ENCODE results near the gene CUL4A.
A peak's percentile ranks its signal among the peaks of the same experiment; 100 is the strongest.
"Not testable (repeated sequence)": the region's sequence is repeated elsewhere in the genome, so short reads cannot be mapped to it uniquely, and the experiment has no call there.

Gene CUL4A

DNA sequence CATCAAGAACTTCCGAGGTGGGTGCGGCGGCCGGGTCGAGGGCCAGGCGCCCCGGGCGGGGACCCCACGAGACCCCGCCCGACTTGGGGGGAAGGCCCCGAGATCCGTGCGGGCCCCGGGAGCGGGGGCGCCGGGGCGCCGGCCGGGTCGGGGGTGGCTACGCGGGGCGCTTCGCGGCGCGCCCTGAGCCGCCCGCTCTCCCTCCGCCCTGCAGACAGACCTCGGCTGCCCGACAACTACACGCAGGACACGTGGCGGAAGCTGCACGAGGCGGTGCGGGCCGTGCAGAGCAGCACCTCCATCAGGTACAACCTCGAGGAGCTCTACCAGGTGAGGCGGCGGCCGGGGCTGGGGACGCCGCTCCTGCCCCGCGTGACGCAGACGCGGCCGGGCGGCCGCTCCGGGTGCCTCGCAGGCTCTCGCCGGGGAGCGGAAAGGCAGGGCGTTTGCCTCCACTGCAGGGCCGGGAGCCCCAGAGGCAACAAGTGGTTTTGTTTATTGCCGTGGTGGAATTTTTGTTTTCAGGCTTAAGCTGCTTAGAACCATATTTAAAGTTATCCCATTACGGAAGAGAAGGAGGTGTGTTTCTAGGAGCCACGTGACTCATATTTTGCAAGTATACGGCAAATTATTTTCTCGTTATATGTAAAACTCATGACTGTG is 477 bp downstream of the CUL4A start:
- DNase-seq: peak; percentile 43

DNA sequence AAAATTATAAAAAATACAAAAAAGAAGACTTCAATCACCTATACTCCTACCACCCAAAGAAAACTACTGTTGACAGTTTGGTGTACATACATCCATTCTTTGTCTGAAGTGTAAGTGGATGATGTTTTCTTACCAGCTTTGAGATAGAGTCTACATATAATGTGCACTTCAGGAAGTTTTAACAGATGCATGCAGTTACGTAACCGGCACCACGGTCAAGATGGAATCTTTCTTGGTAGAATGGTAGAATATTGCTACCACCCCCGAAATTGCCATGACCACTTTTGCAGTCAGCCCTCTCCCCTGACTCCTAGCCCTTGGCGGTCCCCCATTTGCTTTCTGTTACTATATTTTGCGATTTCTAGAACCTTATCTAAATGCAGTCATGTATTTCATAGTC is 1.4 kb downstream of the CUL4A start:
- no peak for DNase-seq

GRCh38 chr13:113211774-113212173 is 2.4 kb downstream of the CUL4A start:
- no peak for DNase-seq

GRCh38 chr13:113216254-113217048 is 7.0 kb downstream of the CUL4A start:
- peak; percentile 100 for DNase-seq

DNA sequence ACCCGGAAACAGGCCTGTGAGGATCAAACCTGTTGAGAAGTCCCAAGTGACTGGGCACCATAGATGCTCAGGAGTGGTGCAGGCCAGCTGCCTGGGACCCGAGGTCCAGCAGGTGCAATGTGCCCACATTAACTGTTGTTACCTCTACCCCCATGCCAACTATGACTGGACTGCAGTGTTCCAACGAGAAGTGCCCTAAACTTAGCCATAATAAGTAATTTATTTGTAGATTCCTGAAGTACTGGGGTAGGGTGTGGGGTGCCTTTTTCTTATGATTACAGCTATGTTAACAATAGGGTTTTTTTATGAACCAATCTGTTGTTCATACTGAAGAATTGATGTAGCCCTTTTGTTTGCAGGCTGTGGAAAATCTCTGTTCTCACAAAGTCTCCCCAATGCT is 9.2 kb downstream of the CUL4A start:
- DNase-seq: no peak

DNA sequence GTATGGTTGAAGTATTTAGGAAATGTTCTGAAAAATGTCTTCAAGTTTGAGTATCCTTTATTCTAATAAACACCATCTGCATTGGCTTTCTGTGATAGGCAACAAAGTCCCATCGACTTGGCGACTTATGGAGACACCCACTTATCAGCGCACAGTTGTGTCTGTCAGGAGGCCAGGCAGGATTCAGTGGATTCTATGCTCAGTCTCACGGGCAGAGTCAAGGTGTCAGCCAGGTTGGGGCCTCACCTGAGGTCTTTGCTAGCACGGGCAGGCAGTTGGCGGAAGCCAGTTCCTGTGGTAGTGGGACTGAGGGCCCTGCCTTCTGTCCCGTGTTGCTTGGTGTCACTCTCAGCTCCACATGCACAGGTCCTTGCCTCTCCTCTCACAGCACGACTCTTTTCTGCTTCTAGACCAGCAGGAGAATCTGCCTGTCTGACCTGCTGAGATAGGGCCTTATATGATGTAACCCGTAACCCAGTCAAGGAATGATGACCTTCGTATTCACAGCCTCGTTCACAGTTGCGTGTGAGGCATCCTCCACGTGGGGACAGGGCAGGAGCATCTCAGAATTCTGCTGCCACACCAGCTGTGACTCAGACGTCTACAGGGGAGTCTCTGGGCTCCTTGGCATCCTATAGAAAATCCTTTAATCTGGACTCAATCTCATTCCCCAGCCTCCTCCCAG is 10.0 kb downstream of the CUL4A start:
- no peak for DNase-seq

DNA sequence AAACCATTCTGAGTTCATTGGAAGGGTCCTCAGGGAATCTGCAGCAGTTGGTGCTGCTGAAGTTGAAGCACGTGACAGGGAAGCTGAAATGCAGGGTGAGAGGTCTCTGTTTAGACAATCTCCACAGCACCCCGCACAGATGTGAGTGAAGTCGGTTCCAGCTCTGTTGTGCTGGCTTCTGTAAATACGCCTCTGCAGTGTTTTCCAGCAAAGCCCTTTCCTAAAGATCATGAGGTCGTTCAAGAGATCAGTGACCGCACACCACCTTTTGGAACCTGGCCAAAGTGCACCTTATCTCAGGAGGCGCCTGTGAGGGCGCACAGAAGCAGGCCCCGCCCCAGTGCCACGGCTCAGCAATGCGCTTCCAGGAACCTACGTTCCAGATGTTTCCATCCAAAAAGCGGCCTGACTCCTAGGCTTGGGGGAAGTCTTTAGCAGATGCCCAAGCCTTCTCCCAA is 10.8 kb downstream of the CUL4A start:
- peak; percentile 68 for DNase-seq

DNA sequence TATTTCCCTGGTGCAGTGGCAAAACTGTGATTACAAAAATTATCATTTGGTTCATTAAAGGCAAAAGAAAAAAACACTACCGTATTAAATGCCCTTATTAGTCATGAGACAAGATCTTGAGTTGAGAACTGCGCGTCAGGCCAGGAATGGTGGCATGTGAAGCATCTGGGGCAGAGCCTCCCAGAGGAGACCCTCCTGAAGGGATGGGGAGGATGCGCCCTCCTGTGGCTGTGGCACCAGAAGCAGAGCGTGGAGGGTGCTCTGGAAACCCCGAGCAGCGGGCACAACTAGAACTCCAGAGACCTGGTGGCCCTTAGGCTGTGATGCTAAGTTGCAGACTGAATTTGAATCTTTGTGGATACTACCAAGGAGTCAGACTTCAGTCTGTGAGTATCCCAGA is 11.5 kb downstream of the CUL4A start:
- DNase-seq: no peak

DNA sequence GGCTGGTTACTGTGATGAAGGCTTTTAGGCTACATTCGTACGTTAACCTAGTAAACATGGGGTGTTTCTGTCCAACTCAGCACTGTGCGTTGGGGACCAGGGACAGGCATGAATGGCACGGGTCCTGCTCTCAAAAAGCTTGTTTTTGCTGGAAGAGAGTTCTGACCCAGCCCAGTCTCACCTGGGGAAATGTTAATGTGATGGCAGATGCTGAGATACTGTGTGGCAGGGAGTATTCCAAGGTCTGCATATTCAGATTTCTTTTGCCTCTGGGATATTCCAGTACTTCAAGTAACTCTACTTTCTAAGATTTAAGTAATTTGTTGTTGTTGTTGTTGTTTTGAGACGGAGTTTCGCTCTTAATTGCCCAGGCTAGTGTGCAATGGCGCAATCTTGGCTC is 13.7 kb downstream of the CUL4A start:
- no peak for DNase-seq

DNA sequence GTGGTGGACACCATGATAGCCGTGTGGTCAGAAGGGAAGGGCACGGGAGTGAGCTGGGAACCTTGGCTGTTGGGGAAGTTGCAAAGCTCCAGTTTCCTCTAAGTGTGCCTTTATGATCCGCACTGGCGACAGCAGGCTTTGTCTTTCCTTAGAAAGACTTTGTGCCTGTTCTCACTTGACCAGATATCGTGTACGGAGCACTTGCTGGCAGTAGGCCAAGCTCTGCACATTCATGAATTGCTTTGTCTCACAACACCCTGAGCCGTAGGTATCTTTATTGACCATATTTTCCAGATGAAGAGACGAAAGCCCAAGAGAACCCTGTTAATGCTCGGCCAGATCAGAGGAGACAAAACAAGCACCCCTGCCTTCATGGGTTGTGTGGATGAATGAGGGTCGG is 15.1 kb downstream of the CUL4A start:
- DNase-seq: peak; percentile 42

DNA sequence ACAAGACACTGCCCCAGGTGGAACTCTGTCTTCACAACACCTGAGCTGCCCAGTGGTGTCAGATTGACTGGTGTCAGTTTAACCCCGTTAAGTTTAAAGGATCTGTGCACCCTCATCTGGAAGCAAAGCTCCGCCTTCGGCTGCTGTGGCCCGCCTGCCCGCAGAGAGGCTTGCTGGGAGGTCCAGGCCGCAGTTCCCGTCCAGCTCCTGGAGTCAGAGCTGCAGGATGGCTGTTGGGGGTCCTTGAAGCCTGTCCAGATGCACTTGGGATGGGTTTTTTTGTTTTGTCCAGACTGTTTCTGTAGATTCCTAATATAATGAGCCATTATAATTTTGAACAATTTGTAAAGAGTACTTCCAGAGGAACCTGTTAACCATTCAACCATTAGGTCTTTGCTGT is 16.1 kb downstream of the CUL4A start:
- DNase-seq: no peak

DNA sequence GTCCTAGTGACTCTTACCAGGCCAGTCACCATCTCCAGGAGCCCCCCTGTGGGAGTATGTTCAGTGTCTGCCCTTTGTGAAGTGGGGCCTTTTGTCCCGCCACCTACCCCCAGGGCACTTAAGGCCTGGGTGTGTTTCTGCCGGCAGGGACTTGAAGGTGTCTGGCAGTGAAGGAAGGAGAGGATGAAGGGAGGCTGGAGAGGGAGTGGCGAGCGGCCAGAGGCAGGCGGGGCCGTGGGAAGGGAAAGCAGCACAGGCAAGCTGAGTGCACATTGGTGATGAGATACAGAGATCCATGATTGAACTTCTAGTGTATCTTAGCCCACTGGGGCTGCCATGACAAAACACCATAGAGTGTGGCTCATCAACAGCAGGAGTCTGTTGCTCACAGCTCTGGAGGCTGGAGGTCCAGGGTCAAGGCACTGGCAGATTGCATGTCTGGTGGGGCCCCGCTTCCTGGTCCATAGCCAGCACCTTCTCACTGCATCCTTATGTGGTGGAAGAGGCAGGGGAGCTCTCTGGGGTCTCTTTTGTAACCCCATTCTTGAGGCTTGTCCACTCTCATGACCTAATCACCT is 17.5 kb downstream of the CUL4A start:
- no peak for DNase-seq

- no peak for DNase-seq
Observed at GRCh38 chr13:113229161-113229560, 19.7 kb downstream of the CUL4A start.

GRCh38 chr13:113229791-113230190 is 20.4 kb downstream of the CUL4A start:
- DNase-seq: no peak

DNA sequence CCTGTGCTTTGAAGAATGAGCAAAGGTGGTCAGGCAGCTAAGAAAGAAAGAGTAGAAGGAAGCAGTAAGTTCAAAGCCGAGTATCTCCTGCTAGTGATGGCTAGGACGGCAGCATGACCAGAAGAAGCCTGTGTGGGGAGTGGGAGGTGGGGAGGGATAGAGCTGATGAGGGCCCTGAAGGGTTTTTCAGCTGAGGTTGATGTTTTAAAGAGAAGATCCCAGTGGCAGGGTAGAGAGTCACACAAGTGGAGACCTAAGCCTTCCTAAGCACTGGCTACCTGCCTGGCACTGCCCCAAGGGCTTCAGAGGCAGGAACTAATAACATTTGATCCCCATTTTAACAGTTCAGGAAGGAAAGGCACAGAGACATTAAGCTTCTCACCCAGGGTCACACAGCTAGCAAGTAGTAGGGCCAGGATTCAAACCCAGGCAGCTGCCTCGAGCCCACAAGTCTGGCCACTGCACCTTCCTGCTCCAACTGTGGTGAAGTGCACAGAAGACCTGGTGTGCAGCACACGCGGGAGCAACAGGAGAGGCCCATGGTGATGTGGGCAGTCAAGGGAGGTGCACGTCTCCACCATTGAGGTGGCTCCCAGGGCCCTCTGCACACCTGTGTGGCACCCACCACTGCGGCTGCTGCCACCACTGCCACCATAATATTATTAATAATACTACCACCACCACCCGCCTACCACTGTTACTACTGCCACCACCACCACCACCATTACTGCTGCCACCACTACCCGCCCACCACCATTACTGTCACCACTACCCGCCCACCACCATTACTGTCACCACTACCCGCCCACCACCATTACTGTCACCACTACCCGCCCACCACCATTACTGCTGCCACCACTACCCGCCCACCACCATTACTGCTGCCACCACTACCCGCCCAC is 22.1 kb downstream of the CUL4A start:
- DNase-seq: no peak

DNA sequence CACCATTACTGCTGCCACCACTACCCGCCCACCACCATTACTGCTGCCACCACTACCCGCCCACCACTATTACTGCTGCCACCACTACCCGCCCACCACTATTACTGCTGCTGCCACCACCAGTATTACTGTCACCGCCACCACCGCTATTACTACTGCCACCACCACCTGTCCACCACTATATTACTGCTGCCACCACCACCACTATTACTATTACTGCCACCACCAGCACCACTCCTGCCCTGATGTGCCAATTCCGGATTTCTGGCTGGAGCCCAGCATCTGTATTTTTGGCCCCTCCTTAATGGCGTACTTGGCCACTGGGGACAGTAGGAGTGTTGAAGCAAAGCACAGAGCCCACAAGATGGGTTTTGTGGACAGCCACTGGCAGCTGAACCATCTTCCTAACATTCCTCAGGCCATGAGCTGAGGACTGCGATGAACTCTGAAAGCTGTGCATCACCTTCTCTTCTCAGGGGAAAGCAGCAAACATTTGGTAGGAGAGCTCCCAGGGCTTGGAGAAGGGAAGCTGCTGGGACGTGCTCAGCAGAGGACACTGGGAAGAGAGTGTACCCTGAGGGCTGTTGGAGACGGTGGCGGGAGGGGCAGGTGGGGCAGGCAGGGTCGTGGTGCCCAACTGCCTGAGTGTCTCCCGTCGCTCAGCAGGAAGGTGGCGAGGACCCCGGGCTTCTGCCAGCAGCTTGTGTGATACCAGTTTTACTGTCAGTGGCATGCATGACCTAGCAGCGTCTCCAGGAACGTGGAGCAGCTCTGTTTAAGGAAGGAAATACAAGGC is 23.0 kb downstream of the CUL4A start:
- DNase-seq: no peak

DNA sequence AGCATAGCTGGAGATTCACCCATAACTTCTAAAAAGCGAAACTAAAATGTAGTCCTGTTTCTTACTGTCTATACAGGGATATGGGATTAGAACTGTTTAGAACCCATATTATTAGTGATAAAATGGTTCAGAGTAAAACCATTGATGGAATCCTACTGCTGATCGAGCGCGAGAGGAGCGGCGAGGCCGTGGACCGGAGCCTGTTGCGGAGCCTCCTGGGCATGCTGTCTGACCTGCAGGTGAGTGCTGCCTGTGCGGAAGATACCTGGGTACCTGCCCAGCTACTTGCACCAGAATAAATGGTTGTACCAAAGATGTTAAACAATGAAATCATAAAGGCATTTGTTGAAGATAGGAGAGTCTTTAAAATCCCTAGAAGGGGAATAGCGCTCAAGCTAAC is 23.7 kb downstream of the CUL4A start:
- DNase-seq: no peak

GRCh38 chr13:113238536-113238935 is 29.1 kb downstream of the CUL4A start:
- no peak for DNase-seq

DNA sequence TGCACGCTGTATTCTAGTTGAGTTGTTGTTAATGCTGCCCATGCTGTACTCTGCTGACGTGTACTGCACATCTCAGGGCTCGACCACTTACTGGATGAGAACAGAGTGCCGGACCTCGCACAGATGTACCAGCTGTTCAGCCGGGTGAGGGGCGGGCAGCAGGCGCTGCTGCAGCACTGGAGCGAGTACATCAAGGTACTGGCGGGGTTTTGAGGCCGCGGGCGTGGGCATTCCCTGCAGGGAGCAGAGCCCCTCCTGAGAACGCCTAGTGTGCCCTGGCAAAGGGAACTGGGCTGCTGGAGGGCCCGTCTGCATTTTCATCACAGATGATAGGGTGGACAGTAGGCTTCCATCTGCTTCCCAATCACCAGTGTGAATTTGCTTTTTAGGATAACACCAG is 29.9 kb downstream of the CUL4A start:
- no peak for DNase-seq

DNA sequence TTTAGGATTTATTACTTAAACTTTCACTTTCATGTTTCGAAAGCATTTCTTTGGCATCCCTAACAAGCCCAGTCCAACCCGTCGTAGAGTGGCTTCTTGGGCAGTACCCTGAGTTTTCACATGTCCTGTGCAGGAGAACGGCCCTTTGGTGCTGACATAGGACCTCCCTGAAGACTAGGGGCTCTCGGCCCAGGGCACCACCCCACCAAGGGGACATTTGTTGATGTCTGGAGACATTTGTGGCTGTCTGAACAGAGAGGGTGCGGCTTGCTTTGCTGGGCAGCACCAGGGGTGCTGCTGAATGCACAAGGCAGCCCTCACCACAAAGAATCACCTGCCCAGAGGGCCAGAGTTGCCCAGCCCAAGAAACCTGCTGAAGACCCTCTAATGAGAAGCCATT is 30.6 kb downstream of the CUL4A start:
- no peak for DNase-seq

- DNase-seq: not testable (repeated sequence)
Observed at GRCh38 chr13:113241623-113242022, 32.2 kb downstream of the CUL4A start.

- no peak for DNase-seq
Observed at GRCh38 chr13:113243847-113244246, 34.4 kb downstream of the CUL4A start.

Measured in DMS79 treated with DMSO at 0.1 percent for 48 hours (cell line).